Measurements from ENCODE around the gene CLDN7.

CLDN7 gene, protein sequence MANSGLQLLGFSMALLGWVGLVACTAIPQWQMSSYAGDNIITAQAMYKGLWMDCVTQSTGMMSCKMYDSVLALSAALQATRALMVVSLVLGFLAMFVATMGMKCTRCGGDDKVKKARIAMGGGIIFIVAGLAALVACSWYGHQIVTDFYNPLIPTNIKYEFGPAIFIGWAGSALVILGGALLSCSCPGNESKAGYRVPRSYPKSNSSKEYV

DNA sequence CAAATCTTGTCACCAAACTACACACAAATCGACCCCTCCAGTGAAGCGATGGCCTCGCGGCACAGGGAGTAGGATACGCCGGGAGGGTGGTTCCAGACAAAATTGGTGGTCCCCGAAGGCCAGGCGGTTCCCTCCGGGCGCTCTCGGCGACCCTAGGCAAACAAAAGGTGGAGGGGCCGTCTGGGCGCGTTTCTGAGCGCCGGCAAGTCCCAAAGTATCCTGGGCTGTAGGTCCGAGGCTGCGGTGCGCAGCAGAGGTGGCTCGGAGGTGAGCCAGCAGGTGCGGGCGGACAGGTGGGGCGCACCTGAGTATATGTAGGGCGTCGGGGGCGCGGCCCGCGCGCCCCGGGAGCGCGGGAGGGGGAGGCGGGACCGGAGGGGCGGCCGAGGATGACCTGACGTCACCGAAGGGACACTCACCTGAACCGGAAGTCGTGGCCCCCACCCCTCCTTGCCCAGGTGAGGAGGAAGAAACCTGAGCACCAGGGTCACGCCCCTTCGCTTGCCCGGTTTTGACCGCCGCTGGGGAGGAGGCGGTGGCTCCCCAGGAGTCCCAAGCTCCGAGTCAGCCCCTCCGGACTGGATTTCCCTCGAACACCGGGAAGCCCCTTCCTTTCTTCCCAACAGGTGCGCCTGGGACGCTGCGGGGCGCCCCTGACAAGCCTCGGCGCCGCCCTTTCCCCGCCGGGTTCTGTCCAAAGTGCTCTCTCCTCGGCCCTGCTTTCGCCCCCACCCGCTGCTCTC, at the start of gene CLDN7:
Gene CLDN7, minus strand, starts transcription at position 287 of the 743 bp plus-strand sequence. CDS start 435 bp downstream, outside the sequence.
- DNase-seq, result peak; percentile 88

DNA sequence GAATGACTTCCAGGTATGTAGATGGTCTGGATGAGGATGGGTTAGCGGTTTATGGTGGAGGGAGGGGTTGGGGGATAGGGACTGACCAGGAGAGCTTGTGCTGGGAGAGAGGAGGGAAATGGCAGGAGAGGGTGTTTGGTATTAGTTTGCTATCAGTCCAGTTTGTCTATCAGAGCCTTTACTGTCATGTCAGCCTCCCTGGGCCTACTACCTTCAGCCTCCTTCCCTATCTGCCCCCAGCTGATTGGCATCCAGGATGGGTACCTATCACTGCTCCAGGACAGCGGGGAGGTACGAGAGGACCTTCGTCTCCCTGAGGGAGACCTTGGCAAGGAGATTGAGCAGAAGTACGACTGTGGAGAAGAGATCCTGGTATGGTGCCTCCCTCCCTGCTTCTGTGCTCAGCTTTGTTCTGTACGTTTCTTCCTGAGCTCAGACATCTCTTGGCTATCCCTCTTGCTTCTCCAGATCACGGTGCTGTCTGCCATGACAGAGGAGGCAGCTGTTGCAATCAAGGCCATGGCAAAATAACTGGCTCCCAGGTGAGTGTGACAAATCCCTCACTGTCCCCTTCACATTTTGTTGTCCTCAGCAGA, 48.9 kb upstream of the CLDN7 start:
- no peak for DNase-seq

DNA sequence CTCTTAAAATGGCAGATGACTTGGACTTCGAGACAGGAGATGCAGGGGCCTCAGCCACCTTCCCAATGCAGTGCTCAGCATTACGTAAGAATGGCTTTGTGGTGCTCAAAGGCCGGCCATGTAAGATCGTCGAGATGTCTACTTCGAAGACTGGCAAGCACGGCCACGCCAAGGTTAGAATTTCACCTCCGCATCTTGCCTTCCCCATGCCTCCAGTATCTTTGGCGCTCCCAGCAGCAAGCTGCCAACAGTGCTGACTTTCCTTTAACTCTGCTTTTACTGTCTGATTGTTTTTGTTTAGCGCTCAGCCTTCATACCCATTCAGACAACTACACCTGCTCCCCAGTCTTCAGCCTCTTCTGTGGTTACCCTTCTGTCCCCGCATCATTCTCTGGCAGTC, 47.4 kb upstream of the CLDN7 start:
- DNase-seq, result no peak

DNA sequence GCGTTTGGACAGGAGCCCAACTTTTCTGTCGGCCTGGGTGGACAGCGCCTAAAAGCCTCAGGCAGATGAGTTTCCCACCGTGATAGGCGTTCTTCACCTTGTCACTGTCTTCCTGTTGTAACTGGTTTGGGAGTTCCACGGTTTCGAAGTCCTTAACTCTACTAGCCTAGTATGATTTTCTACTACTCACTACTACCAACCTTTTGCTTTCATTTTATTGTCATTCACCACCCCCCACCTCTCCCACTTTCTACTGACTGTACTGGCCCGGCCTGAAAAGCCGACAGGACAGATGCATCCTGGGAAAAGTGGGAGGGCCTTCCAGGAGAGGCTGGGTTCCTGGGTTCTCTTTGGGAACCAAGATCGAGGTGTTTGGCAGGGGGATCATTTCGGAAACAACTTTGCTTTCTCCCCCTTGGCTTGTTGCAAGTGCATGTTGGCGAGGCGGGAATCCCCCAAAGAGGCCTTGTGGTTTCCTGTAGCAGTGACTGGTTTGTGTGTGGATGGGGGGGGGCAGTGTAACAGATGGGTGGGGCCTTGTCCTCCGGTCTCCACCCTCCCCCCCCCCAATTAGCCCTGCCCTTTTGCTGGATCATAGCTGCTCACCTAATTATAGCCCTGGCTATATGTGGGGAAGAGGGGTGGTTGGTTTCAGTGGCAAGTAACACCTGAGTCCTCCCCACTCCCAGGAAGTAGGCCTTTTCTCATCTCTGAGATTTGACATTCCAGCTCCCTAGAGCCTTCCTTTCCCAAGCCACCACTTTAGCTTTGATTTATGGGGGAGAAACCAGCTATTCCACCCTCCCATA, 46.6 kb upstream of the CLDN7 start:
- DNase-seq, result peak; percentile 39

DNA sequence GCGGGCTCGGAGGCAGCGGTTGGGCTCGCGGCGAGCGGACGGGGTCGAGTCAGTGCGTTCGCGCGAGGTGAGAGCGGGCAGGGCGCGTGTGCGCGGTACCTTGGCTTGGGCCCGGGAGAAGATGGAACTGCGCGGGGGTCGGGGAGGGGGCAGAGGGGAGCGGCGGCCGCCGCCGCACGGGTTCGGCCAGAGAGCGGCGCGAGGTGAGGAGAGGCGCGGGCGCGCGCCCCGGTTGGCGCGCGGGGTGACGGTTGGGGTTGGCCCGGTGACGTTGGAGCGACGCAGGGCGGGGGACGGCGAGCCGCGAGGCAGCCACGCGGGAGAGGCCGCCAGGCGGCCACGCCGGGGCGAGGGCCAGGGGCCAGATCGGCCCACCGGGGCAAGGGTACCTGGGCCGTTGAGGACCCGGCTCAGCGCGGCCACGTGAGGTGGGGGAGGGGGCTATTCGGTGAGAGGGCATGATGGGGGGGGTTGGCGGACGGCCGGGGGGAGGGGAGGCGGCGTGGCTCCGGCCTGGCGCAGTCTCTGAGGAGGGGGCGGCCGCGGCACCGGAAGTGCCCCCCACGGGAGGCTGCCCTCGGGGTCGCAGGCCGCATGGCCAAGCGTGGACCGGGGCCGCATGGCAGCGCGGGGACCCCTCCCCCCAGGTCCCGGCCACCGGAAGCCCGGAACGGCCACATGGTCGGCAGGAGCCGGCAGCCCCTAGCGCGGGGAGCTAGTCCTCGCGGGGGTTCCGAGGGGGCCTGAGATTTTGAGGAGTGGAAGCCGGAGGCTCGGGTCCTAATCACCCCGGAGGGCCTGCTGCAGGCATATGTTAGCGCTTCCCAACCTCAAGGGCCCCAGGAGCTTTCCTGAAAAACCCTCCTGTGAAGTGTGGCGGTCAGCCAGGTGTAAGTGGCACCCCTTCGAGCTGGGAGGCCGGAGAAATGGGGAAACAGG, 45.7 kb upstream of the CLDN7 start:
- DNase-seq, result no peak

DNA sequence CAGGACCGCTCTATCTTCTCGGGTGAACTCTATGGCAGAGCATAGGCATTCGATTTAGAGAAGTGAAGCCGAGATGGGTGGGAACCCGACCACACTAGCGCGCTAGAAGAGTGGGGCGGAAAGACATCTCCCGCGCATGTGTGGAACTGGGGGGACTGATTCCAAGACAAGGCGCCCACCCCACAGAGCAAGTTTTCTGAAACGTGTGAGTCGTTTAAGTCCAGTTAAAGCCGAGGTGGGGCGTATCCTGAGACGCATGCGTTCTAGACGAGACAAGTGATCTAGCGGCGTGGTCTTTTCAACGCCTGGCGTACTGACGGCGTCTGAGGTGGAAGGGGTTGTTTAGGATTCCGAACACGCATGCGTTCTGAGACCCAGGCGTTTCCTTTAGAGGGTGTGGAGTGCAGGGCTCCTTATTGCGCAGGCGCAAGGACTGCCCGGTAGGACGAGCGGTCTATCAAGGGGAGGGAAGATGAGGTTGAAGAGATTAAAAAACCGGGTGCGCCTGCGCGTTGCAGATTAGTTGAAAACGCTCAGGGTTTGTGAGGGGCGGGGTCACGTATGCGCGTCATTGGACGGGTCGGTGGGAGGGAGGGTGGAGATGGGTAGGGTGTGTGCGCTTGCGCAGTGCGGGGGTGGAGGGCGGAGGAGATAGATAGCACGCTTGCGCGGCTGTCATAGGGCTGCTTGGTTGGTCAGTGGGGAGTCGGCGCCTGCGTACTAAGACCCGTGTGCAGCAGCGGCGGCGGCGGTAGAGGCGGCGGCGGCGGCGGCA, 44.8 kb upstream of the CLDN7 start, which contains the start of gene EIF5A:
Gene EIF5A, plus strand, starts transcription at position 718 of the 775 bp plus-strand sequence. CDS start 2,008 bp downstream, outside the sequence.
- DNase-seq, result peak; percentile 99

DNA sequence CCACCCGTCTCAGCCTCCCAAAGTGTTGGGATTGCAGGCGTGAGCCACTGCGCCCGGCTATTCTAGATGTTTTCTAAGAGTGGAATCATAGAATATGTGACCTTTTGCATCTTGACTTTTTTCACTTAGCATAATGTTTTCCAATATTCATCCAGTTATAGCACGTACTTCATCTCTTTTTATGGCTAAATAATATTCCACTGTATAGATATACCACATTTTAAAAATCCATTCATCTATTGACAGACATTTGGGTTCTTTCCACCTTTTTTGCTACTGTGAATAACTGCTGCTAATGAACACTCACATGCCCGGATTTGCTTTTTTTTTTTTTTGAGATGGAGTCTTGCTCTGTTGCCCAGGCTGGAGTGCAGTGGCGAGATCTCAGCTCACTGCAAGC, 41.9 kb upstream of the CLDN7 start:
- DNase-seq, result no peak

DNA sequence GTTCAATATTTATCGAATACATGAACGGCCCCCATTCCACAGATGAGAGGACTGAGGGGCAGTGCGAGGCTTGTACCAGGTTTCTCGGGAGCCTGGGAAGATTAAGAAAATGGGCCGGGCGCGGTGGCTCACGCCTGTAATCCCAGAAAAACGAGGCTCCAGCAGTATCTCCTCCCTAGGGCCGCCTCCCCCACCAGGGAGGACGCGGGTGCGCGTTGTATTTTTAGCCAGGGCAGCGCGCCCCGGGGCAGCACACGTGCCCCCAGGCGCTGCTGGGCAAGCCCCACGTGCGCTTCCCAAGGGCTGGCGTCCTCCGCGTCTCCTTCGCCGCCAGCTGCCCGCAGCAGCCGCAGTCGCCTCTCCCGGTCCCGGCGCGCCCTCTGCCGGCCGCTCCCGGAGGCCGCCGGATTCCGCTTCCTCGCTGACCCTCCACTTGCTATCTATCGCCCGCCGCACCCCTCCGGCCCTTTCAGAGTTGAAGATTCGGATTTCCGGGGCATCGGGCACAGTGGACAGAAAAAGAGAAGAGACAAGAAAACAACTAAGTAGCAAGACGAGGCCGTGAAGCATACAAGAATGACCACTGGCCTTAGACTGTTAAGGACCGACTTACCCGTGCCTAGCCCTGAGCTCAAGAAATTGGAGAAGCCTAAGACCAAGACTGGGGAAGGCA, 34.0 kb upstream of the CLDN7 start:
- DNase-seq, result peak; percentile 49

DNA sequence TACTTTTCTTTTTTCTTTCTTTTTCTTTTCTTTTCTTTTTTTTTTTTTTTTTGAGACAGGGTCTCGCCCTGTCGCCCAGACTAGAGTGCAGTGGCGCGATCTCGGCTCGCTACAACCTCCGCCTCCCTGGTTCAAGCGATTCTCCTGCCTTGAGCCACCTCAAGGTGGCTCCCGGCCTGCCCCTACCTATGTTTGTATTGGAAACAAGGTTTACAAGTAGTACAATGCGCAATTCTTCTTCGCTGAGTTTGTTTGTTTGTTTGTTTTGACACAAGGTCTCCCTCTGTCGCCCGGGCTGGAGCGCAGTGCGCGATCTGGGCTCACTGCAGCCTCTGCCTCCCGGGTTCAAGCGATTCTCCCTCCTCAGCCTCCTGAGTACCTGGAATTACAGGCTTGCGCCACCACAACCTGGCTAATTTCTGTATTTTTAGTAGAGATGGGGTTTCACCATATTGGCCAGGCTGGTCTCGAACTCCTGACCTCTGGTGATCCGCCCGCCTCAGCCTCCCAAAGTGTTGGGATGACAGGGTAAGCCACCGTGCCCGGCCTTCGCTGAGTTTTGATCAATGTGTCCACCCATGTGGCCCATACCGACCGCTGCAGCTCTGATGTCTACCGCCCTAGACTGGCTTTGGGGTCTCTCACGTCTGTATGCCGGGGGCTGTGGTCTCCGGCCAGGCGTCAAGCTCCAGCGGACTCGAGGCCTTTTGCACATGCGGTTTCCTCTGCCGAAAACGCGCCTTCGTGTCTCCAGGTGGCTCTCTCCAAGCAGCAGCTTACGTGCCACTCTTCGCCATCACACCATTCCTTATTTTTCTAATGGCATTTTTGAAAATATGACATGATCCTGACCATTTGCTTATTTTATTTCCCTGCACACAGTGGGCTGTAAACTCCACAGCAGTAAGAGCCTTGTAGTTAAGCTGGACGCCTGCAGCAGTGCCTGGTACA, 33.2 kb upstream of the CLDN7 start:
- no peak for DNase-seq

DNA sequence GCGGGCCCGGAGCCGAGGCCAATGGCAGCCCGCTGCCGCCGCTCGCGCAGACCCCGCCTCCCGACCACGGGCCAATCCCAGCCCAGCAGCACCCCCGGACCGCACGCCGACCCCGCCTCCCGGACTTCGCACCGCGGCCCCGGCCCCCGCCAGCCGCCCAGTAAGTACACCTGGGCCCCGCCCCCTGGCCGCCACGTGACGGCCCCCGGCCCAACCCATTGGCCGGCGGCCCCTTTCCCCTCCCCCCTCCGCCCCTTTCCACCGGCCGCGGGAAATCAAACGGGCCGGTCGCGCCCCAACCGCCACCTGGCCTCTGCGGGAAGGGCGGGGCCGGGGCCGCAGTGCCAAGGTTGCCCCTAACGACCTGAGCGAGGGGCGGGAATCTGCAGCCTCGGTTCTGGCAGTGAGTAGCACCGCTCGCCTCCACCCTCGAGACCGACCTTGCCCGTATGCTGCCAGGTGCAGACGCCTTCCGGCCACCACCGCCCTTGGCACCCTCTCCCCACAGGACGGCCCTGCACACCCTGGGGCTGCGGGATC, 32.4 kb upstream of the CLDN7 start, which contains the start of gene YBX2:
Gene YBX2, minus strand, starts transcription at position 26 of the 540 bp plus-strand sequence. CDS start 139 bp downstream, outside the sequence.
- peak; percentile 85 for DNase-seq

DNA sequence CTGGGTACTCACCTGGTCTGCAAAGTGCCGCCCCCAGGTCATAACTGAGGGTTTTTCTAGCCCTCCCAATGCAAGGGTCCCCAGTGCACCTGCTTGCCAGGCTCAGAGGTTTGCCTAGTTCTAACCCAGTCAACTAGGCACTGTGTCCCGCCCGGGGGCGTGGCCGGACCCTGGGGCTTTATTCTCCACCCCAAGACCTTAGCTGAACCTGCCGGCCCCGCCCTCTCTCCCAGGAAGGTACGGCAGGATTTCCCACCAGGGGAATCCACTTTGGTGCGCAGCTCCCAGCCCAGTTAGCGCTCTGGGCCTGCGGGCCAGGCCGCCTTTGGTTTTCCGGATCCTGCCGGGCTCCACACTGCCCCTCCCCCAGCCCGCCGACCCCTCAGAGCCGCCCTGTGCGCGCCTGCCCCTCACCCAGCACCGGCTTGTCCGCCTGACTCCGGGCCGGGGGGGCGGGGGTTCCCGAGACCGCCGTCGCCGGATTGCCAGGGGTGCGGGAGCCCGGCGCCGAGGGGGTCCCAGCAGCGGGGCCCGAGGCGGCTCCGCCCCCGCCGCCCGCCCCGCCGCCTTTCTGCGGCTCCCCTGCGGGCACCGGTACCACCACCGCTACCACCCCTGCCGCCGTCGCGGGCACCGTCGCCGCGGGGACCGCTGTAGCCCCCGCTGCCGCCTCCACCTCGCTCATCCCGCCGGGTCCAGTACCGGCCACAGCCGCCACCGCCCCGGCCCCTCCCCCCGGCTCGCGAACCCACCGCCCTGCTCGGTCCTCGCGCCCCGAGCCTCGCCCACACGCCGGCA, 31.7 kb upstream of the CLDN7 start:
- no peak for DNase-seq

DNA sequence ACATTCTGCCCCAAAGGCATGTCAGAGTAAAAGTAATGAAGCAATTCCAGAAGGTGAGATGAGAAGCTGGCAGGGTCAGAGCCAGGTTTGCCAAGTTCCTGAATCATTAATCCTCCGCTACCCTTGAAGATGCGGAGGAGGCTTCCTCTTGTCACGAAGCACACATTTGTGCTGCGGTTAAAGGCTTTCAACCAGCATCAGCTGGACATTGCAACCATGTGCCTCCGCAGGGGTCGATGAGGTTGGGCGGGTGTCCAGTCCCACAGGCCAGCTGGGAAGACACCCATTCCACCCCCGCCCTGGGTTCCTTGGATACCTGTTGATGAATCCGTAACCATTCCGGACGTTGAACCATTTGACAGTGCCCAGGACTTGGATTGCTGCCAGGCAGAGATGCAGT, 30.9 kb upstream of the CLDN7 start:
- no peak for DNase-seq

DNA sequence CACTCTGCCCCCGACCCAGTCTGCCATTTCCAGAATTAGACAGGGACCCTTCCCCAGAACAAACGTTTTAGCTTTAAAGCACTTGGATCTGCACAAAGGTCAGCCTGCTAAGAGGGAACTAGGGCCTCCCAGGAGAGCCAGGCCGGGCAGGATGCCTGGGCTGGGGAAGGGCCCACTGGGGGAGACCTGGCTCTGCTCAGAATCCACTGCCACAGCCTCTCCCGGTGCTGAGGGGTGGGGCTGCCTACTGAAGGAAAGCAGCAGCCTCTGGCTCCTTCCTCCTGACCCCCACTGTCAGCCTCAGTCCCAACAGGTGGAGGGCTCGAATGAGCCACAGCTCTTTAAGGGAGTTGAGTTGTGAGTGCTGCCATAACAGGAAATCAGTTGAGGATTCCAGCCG, 30.5 kb upstream of the CLDN7 start:
- DNase-seq, result no peak

DNA sequence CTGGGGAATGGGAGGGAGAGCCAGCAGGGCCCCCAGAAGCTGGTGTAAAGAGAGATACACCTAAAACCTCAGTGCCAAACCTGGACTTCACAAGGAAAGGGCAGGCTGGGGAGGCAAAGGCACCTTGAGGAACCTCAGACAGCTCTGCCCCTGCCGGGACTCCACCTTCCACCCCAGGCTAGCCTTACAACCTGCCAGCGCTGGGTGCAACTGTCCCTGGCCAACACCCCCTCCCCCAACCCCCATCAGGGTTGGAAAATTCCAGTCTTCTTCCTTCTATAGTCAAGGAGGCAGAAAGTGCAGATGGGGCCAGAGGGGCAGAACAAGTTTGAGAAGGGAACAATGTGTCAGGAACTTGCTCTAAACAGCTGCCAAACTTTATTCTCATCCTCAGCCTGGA, 29.9 kb upstream of the CLDN7 start:
- no peak for DNase-seq

DNA sequence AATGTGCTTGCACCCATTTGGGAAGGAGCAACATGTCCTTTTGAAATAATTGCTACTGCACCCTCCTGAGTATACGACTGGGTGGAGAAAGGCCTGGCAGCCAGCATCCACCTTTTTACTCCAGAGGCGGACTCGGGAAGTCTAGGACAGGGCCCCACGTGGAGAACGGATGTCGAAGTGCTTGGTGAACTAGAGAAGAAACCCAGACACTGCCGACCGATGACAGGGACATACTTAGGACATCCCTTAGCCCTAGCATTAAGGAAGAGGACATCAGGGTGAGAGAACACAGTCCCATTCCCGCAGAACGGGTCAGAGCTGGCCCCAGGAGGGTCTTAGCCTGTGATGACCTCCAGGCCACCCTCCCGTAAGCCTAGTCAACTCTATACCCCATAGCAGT, 28.4 kb upstream of the CLDN7 start:
- no peak for DNase-seq

DNA sequence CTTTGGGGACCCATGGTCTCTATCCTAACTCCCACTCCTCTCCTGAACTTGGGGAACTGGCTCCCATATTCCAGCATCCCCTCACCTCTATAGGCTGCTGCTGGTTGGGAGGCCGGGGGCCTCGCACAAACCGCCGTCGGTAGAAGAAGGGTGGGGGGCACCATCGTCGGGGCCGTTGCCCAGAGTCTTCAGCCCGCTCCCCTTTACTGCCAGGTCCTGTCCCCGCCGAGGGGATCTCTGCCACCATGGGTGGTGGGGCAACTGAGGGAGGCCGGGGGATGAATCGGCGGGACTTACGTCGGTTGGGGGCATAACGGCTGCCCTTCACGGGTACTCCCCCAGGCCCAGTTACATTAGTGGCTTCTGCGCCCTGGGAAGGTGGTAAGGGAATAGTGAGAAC, 27.9 kb upstream of the CLDN7 start:
- no peak for DNase-seq

DNA sequence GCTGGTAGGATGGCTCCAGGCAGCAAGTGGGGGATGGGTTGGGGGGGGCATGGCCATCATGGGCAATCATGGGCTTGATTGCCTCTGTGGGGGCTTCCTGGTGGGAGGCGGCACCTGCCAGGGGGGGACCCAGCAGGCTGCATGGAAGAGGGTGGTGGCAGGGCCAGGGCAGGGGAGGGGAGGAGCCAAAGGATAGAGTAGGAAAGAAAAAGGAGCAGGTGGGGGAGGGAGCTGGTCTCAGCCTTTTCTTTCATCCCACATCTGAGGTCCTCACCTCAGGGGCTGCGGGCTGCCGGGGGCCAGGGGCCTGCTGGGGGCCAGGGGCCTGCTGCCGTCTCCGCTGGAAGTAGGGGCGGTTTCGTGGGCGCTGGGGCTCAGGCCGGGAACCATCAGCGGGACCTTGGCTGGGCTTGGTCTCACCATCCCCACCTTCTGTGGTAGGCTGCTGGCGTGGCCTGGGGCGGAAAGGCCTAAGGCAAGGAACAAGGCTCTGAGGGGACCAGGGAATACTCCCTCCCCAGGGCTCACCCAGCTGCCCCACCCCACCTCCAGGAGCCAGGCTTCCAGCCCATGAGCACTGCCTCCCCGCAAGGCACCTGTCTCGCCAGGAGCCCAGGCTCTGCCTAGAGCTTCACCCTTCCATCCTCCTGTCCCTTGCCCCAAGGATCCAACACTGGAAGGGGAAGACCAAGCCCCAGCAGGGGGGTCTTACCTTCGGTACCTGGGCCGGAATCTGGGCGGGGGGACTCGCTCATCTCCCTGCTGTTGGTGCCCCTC, 27.2 kb upstream of the CLDN7 start:
- no peak for DNase-seq
